NCI-H2029 treated with DMSO at 0.1 percent for 48 hours (cell line): Measurements from ENCODE around the gene MAST4.

ENCODE experiments used
- DNase-seq: peaks from one replicate; lab custom pipeline; 2025; lab: John Stamatoyannopoulos, UW

The MAST4 gene

GRCh38 chr5:66906021-66906420, 309.8 kb downstream of the MAST4 start:
- DNase-seq = no peak

GRCh38 chr5:66908230-66908629, 312.0 kb downstream of the MAST4 start:
- DNase-seq = no peak

GRCh38 chr5:66909364-66909763, 313.2 kb downstream of the MAST4 start:
- DNase-seq = no peak

GRCh38 chr5:66912787-66913186, 316.6 kb downstream of the MAST4 start:
- no peak for DNase-seq

GRCh38 chr5:66915531-66915930, 319.3 kb downstream of the MAST4 start:
- no peak for DNase-seq

GRCh38 chr5:66922881-66923280, 326.7 kb downstream of the MAST4 start:
- no peak for DNase-seq

GRCh38 chr5:66923457-66923856, 327.3 kb downstream of the MAST4 start:
- DNase-seq = no peak

GRCh38 chr5:66923922-66924321, 327.7 kb downstream of the MAST4 start:
- no peak for DNase-seq

GRCh38 chr5:66927140-66927539, 330.9 kb downstream of the MAST4 start:
- no peak for DNase-seq

GRCh38 chr5:66929281-66929680, 333.1 kb downstream of the MAST4 start:
- DNase-seq = no peak

GRCh38 chr5:66929995-66930394, 333.8 kb downstream of the MAST4 start:
- DNase-seq = no peak

GRCh38 chr5:66931651-66932050, 335.5 kb downstream of the MAST4 start:
- DNase-seq = no peak

GRCh38 chr5:66932457-66932856, 336.3 kb downstream of the MAST4 start:
- DNase-seq = no peak

- DNase-seq = no peak
Observed at GRCh38 chr5:66933066-66933465, 336.9 kb downstream of the MAST4 start.

GRCh38 chr5:66939094-66939493, 342.9 kb downstream of the MAST4 start:
- no peak for DNase-seq

- DNase-seq = no peak
Observed at GRCh38 chr5:66945389-66946349, 349.5 kb downstream of the MAST4 start.

GRCh38 chr5:66947458-66947857, 351.3 kb downstream of the MAST4 start:
- DNase-seq = no peak

- DNase-seq = no peak
Observed at GRCh38 chr5:66949066-66949465, 352.9 kb downstream of the MAST4 start.

GRCh38 chr5:66952153-66952552, 356.0 kb downstream of the MAST4 start:
- DNase-seq = no peak

GRCh38 chr5:66956439-66956838, 360.2 kb downstream of the MAST4 start:
- DNase-seq = no peak

- no peak for DNase-seq
Observed at GRCh38 chr5:66958201-66958979, 362.2 kb downstream of the MAST4 start.

GRCh38 chr5:66958980-66959641, 362.9 kb downstream of the MAST4 start:
- DNase-seq = peak; percentile 63
